GM23338 (cell line): ENCODE measurements around the gene FXN. TPM values are rescaled to one million over a fixed set of nuclear protein-coding genes. Genes with fewer than 3 reads are reported as not detected.

Experiments
- ATAC-seq: fragments of 200-7000 bp; cut with Tn5 transposase; 3 replicates; pipeline ENCODE4 v1.9.1; 2020
- DNase-seq: peaks from one replicate; pipeline ENCODE4 v3.0.0-alpha.2; 2015; ENCODE audit warnings: low spot score
- H2AFZ ChIP-seq: fragments of 200-600 bp; sonication (generic); 2 replicates; pipeline ENCODE4 v1.8.0; 2016; ENCODE audit warnings: antibody characterized with exemption, mild to moderate bottlenecking, moderate library complexity
- H3F3A ChIP-seq: fragments of 200-600 bp; sonication (generic); replicated peaks from 2 replicates; pipeline ENCODE4 v1.8.0; 2017; ENCODE audit warnings: antibody characterized with exemption, mixed run types, low read depth
- H3K27ac ChIP-seq: fragments of 200-600 bp; sonication (generic); 2 replicates; pipeline ENCODE4 v1.6.1; 2016; ENCODE audit warnings: low read depth
- H3K27me3 ChIP-seq: fragments of 200-600 bp; sonication (generic); 2 replicates; pipeline ENCODE4 v1.8.0; 2016; ENCODE audit warnings: mild to moderate bottlenecking, mixed run types, moderate library complexity; ENCODE audit not compliant: insufficient read depth
- H3K36me3 ChIP-seq: fragments of 200-600 bp; sonication (generic); 2 replicates; pipeline ENCODE4 v1.8.0; 2016; ENCODE audit warnings: mild to moderate bottlenecking; ENCODE audit not compliant: insufficient read depth
- H3K4me1 ChIP-seq: fragments of 200-600 bp; sonication (generic); 2 replicates; pipeline ENCODE4 v1.8.0; 2016; ENCODE audit warnings: mild to moderate bottlenecking, moderate library complexity; ENCODE audit not compliant: insufficient read depth
- H3K4me2 ChIP-seq: fragments of 200-600 bp; sonication (generic); 2 replicates; pipeline ENCODE4 v1.7.1; 2017; ENCODE audit warnings: mixed run types
- H3K4me3 ChIP-seq: fragments of 200-600 bp; sonication (generic); 2 replicates; pipeline ENCODE4 v1.6.1; 2016; ENCODE audit warnings: mixed run types
- H3K79me2 ChIP-seq: fragments of 200-600 bp; sonication (generic); replicated peaks from 2 replicates; pipeline ENCODE4 v1.8.0; 2017; ENCODE audit warnings: mild to moderate bottlenecking; ENCODE audit not compliant: insufficient read depth
- H3K9me2 ChIP-seq: fragments of 200-600 bp; sonication (generic); 2 replicates; pipeline ENCODE4 v1.8.0; 2017; ENCODE audit not compliant: insufficient read depth
- H4K20me1 ChIP-seq: fragments of 200-600 bp; sonication (generic); replicated peaks from 2 replicates; pipeline ENCODE4 v1.8.0; 2017; ENCODE audit warnings: mild to moderate bottlenecking; ENCODE audit not compliant: insufficient read depth
- H3K27ac Mint-ChIP-seq: 2 replicates; pipeline ENCODE4 v1.8.0; 2020; ENCODE audit warnings: inconsistent platforms, mild to moderate bottlenecking, moderate library complexity, mixed read lengths
- H3K27me3 Mint-ChIP-seq: 3 replicates; pipeline ENCODE4 v1.8.0; 2022; ENCODE audit warnings: low read depth, mild to moderate bottlenecking, moderate library complexity, mixed read lengths, inconsistent platforms; ENCODE audit not compliant: insufficient read depth, poor library complexity
- H3K36me3 Mint-ChIP-seq: 3 replicates; pipeline ENCODE4 v1.8.0; 2021; ENCODE audit warnings: low read depth, mild to moderate bottlenecking, inconsistent platforms, moderate library complexity, mixed read lengths
- H3K4me1 Mint-ChIP-seq: 3 replicates; pipeline ENCODE4 v1.8.0; 2020; ENCODE audit warnings: mild to moderate bottlenecking, inconsistent platforms, mixed read lengths
- H3K4me3 Mint-ChIP-seq: 3 replicates; pipeline ENCODE4 v1.8.0; 2021; ENCODE audit warnings: moderate library complexity, mild to moderate bottlenecking, inconsistent platforms, mixed read lengths
- H3K9me3 Mint-ChIP-seq: 3 replicates; pipeline ENCODE4 v1.8.0; 2020; ENCODE audit warnings: moderate library complexity, mild to moderate bottlenecking, inconsistent platforms, mixed read lengths
- CTCF ChIP-seq, 2 experiments: fragments of 200-600 bp in 1 of 2; sonication (generic) in 1 of 2; conservative IDR thresholded peaks; 2 replicates each; pipeline versions ENCODE4 v1.5.1 to v1.6.1; 2016 to 2017; ENCODE audit warnings: antibody characterized with exemption in 2 of 2, low read depth in 2 of 2, mild to moderate bottlenecking in 2 of 2, moderate library complexity in 1 of 2
- POLR2AphosphoS5 ChIP-seq: IDR thresholded peaks from 2 replicates; pipeline ENCODE4 v1.6.1; 2016; ENCODE audit warnings: antibody characterized with exemption, low read depth
- polyA plus RNA-seq: library from polyadenylated mRNA; unstranded; fragments of >200 nt; fragmentation: Nextera tagmentation; extraction: Ambion mirVana; gene quantifications from 2 replicates; pipeline ENCODE4 v1.2.1, GENCODE V29; 2016
- small RNA-seq: library from RNA; depleted of rRNA; stranded (forward); fragments of <200 nt; gene quantifications from one replicate; pipeline ENCODE3, GENCODE V24; 2014; ENCODE audit warnings: low replicate concordance
- total RNA-seq: library from RNA; depleted of rRNA; stranded (reverse); fragments of >200 nt; shearing (Covaris generic); gene quantifications from 2 replicates; pipeline ENCODE4 v1.2.3, GENCODE V29; 2014; rRNA removed

The FXN gene
- total and polyA plus RNA-seq, 2 experiments from 2014 or later = 26.1 to 66.4 TPM

GRCh38 chr9:69149321-69149807 lies 113.8 kb downstream of the FXN start:
- H3K4me2 ChIP-seq = no peak overlapping the region
- Mint-ChIP-seq H3K27ac (peak overlapping the region; percentile 3; the same call in 1 of the 2 replicates), H3K36me3 (peaks cover 32% of the 10 kb centered on the region), H3K9me3 (no peaks in the 10 kb centered on the region), H3K4me3 (no peak overlapping the region), H3K27me3 (no peaks in the 10 kb centered on the region), H3K4me1 (peaks cover 19% of the 10 kb centered on the region; the same call in 2 of the 3 replicates)
- H2AFZ ChIP-seq = no peak overlapping the region
- H3K27ac ChIP-seq = peak overlapping the region; percentile 23
- no peaks in the 10 kb centered on the region for H3K27me3 ChIP-seq
- no peaks in the 10 kb centered on the region; the same call in 1 of the 2 replicates for H3K4me1 ChIP-seq
- H3K9me2 ChIP-seq = no peaks in the 10 kb centered on the region
- TF ChIP-seq POLR2AphosphoS5 = no peak
- peak; percentile 25 to 31; a peak in 2 of 4 replicates for TF ChIP-seq CTCF (conservative IDR thresholded peaks at IDR 0.05; ENCODE audit: low read depth in 2 of 2)
- H3K4me3 ChIP-seq = no peak overlapping the region
- 0 out of 2 replicates have a peak, but pooled peaks cover 12% of the 10 kb centered on the region for H4K20me1 ChIP-seq
- H3F3A ChIP-seq = peaks cover 8% of the 10 kb centered on the region; the same call in 1 of the 2 replicates
- ATAC-seq (no peak), DNase-seq (peak; percentile 42)
- H3K36me3 ChIP-seq = peaks cover 8% of the 10 kb centered on the region; the same call in 1 of the 2 replicates
- peaks cover 78% of the 10 kb centered on the region for H3K79me2 ChIP-seq

Small RNA genes lying within 50 kb of the gene (small RNA-seq; reads per million reads assigned to genes)
- not detected for gene AL162730.1

Other genes starting within 250 kb of the FXN start
- not detected in 2 replicates for gene PRKACG, start 21.6 kb upstream of the FXN start, total RNA-seq
- not detected in 2 replicates for gene PRKACG, start 21.6 kb upstream of the FXN start, polyA plus RNA-seq
- gene TJP2, start 138.5 kb downstream of the FXN start, total RNA-seq = 176 and 234 TPM in 2 replicates
- 34.9 and 37.6 TPM in 2 replicates for gene TJP2, start 138.5 kb downstream of the FXN start, polyA plus RNA-seq